Upper lobe of right lung (tissue), 1 donor: Measurements from ENCODE around the gene CHKB. TPM values are rescaled to one million over a fixed set of nuclear protein-coding genes. Genes with fewer than 3 reads are reported as not detected.

Experiments used
- ATAC-seq: fragments of 200-7000 bp; cut with Tn5 transposase; one replicate; pipeline ENCODE4 v1.9.1; 2020; ENCODE audit warnings: mild to moderate bottlenecking, moderate library complexity
- DNase-seq: peaks from one replicate; pipeline ENCODE4 v3.0.0-alpha.2; 2020
- H3K27ac ChIP-seq: fragments of 200-600 bp; one replicate; pipeline ENCODE4 v1.8.0; 2022
- H3K27me3 ChIP-seq: fragments of 200-600 bp; one replicate; pipeline ENCODE4 v1.8.0; 2022; ENCODE audit warnings: mild to moderate bottlenecking
- H3K36me3 ChIP-seq: fragments of 200-600 bp; one replicate; pipeline ENCODE4 v1.8.0; 2022
- H3K4me1 ChIP-seq: fragments of 200-600 bp; one replicate; pipeline ENCODE4 v1.8.0; 2022
- H3K4me3 ChIP-seq: fragments of 200-600 bp; one replicate; pipeline ENCODE4 v1.8.0; 2022; ENCODE audit warnings: mild to moderate bottlenecking
- H3K9me3 ChIP-seq: fragments of 200-600 bp; one replicate; pipeline ENCODE4 v1.8.0; 2022
- CTCF ChIP-seq: fragments of 200-600 bp; IDR thresholded peaks from one replicate; pipeline ENCODE4 v1.8.0; 2022; ENCODE audit warnings: antibody characterized with exemption
- intact Hi-C: fragments of 100-400 bp; cut with DNase I; formaldehyde crosslinking; loops from one replicate; pipeline ENCODE4 v1.11.0; 2022
- total RNA-seq: library from RNA; stranded (reverse); fragmentation: NEBNext Ultra II Directional; extraction: Animal tissue kit (Norgen Biotek cat#: 25700); gene quantifications from one replicate; pipeline ENCODE4 v1.2.1, GENCODE V29; 2021
- donor health status: DM: no; HTN: yes; CAD: no; lungs with severe emphysema.

Gene CHKB
- total RNA-seq, 1 donor from 2014 or later = 66.7 TPM

GRCh38 chr22:50531962-50532674 lies 50.5 kb downstream of the CHKB start:
- no peak for TF ChIP-seq CTCF
- intact Hi-C loops = no loop called here

DNA sequence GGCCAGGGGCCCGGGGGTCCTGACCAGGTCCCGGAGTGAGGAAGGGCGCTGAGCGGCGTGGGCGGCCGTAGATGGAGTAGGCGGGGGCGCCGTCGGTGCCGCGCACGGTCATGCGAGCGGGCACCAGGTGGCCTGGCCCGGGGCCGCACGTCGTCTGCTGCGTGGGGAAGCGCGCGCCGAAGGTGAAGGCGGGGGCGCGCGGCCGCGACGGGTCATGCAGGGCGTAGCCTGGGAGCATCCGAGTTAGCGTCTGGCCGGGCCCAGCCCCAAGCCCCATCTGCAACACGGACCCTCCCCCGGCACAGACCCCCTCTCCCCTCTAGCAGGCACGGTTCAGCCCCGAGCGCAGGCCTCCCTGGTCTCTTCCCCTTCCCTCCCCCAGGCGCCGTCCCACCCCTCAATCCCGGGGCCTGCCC lies 51.1 kb downstream of the CHKB start:
- Histone ChIP-seq H3K36me3 (no peaks in the 10 kb centered on the region), H3K27ac (peak overlapping the region; percentile 99), H3K4me1 (peaks cover 56% of the 10 kb centered on the region), H3K9me3 (no peaks in the 10 kb centered on the region), H3K4me3 (peak overlapping the region; percentile 72), H3K27me3 (no peaks in the 10 kb centered on the region)
- intact Hi-C loops = no loop called here
- ATAC-seq = peak; percentile 58
- peak; percentile 93 for DNase-seq
- no peak for TF ChIP-seq CTCF

More at GRCh38 chr22:50531962-50532674, 50.5 kb downstream of the CHKB start:
- Histone ChIP-seq H3K36me3 (no peaks in the 10 kb centered on the region), H3K27ac (peak overlapping the region; percentile 99), H3K4me3 (peak overlapping the region; percentile 72), H3K9me3 (no peaks in the 10 kb centered on the region), H3K4me1 (peaks cover 51% of the 10 kb centered on the region), H3K27me3 (no peaks in the 10 kb centered on the region)
- DNase-seq (peak; percentile 94), ATAC-seq (peak; percentile 43)

DNA sequence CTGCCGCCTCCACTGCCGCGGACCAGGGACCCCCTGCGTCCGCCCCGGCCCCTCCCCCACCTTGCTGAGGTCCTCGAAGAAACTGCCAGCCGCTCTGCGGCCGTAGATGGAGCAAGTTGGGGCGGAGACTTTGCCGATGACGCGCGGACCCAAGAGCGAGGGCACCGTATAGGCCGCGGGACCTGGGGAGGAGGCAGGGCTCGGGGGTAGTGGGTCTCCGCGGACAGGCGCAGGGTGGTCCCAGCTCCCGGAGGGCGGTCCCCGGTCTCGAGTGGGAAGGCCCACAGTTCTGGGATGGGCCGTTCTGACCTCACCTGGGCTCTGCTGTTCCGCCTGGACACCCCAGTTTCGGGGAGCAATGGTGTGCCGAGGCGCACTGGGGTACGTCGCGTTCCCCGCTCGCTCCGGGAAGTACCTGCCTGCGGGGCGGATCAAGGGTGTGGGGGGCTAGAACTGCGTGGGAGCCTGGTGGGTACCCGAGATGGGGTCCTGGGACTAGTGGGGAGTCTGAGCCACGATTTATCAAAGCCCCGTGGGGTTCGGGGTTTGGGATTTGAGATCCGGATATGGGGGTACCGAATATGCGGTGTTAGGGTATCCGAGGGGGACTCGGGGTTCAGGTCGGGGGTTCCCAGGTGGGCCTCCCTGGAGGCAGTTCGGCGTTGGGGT lies 51.6 kb downstream of the CHKB start:
- no peaks in the 10 kb centered on the region for H3K9me3 ChIP-seq
- peak overlapping the region; percentile 99 for H3K27ac ChIP-seq
- DNase-seq (peak; percentile 98), ATAC-seq (peak; percentile 62)
- no peaks in the 10 kb centered on the region for H3K36me3 ChIP-seq
- intact Hi-C loops = no loop called here
- no peaks in the 10 kb centered on the region for H3K27me3 ChIP-seq
- peaks cover 57% of the 10 kb centered on the region for H3K4me1 ChIP-seq
- TF ChIP-seq CTCF = no peak
- peak overlapping the region; percentile 72 for H3K4me3 ChIP-seq

DNA sequence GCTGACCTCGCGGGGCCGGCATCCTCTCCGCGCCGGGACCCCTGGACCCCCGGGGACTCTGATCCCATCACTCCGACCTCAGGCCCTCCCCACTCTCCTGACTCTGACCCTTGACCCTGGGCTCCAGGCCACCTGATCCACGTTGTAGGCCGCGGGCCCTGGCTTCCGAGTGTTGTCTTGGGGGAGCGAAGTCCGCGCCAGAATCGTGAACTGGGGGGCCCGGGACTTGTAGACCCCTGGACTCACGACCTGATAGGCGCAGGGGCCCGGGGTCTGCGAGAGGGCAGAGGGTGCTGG lies 52.1 kb downstream of the CHKB start:
- DNase-seq (no peak), ATAC-seq (no peak)
- Histone ChIP-seq H3K27ac (peak overlapping the region; percentile 99), H3K27me3 (no peaks in the 10 kb centered on the region), H3K4me3 (peak overlapping the region; percentile 72), H3K4me1 (peaks cover 57% of the 10 kb centered on the region), H3K36me3 (no peaks in the 10 kb centered on the region), H3K9me3 (no peaks in the 10 kb centered on the region)
- no peak for TF ChIP-seq CTCF
- intact Hi-C loops = no loop called here

GRCh38 chr22:50529897-50530579 lies 52.6 kb downstream of the CHKB start, which contains the start of gene TYMP:
TSS of gene TYMP (minus strand) at chr22:50530012. CDS start at chr22:50529709, 303 bp downstream.
- no peak for TF ChIP-seq CTCF
- peak within 1 kb of the TSS; percentile 99 for H3K27ac ChIP-seq
- peak; percentile 52 for ATAC-seq
- H3K9me3 ChIP-seq = no peaks in the 10 kb centered on the region
- peak within 1 kb of the TSS; percentile 72 for H3K4me3 ChIP-seq
- peaks cover 57% of the 10 kb centered on the region for H3K4me1 ChIP-seq
- H3K27me3 ChIP-seq = no peaks in the 10 kb centered on the region
- H3K36me3 ChIP-seq = no peaks in the 10 kb centered on the region
- intact Hi-C loops = no loop called here
- peak; percentile 96 for DNase-seq
